MM.1S (cell line): ENCODE measurements around the gene MARK3.

Experiments
- DNase-seq: peaks from one replicate; pipeline ENCODE4 v3.0.0-alpha.2; 2015
- H2AFZ ChIP-seq: fragments of 300-600 bp; sonication (generic); 2 replicates; pipeline ENCODE4 v1.6.0; 2016; ENCODE audit warnings: antibody characterized with exemption, low read length
- H3F3A ChIP-seq: fragments of 300-600 bp; sonication (generic); 2 replicates; pipeline ENCODE4 v1.6.1; 2016; ENCODE audit warnings: mild to moderate bottlenecking, antibody characterized with exemption, low read length, moderate library complexity, mixed read lengths; ENCODE audit not compliant: insufficient read depth
- H3K27ac ChIP-seq: fragments of 300-600 bp; sonication (generic); 2 replicates; pipeline ENCODE4 v1.5.1; 2016; ENCODE audit warnings: mild to moderate bottlenecking, low read length
- H3K27me3 ChIP-seq: fragments of 300-600 bp; sonication (generic); replicated peaks from 2 replicates; pipeline ENCODE4 v1.6.0; 2016; ENCODE audit warnings: low read length; ENCODE audit not compliant: insufficient read depth
- H3K36me3 ChIP-seq: fragments of 300-600 bp; sonication (generic); replicated peaks from 2 replicates; pipeline ENCODE4 v1.6.1; 2016; ENCODE audit warnings: mild to moderate bottlenecking, low read length, mixed read lengths; ENCODE audit not compliant: insufficient read depth
- H3K4me1 ChIP-seq: fragments of 300-600 bp; sonication (generic); 2 replicates; pipeline ENCODE4 v1.6.1; 2016; ENCODE audit warnings: low read length, mixed read lengths
- H3K4me2 ChIP-seq: fragments of 300-600 bp; sonication (generic); 2 replicates; pipeline ENCODE4 v1.6.0; 2016; ENCODE audit warnings: low read depth, low read length
- H3K4me3 ChIP-seq: fragments of 300-600 bp; sonication (generic); 2 replicates; pipeline ENCODE4 v1.5.1; 2016; ENCODE audit warnings: low read length, mixed read lengths
- H3K79me2 ChIP-seq: fragments of 300-600 bp; sonication (generic); 2 replicates; pipeline ENCODE4 v1.6.1; 2016; ENCODE audit warnings: mixed run types, low read length, mixed read lengths
- H3K9ac ChIP-seq: fragments of 300-600 bp; sonication (generic); 2 replicates; pipeline ENCODE4 v1.6.1; 2016; ENCODE audit warnings: low read length, mixed read lengths
- H3K9me2 ChIP-seq: fragments of 300-600 bp; sonication (generic); replicated peaks from 2 replicates; pipeline ENCODE4 v1.6.1; 2016; ENCODE audit warnings: mild to moderate bottlenecking, low read length, mixed read lengths; ENCODE audit not compliant: insufficient read depth
- H3K9me3 ChIP-seq: fragments of 300-600 bp; sonication (generic); replicated peaks from 2 replicates; pipeline ENCODE4 v1.6.1; 2016; ENCODE audit warnings: mild to moderate bottlenecking, low read length, mixed read lengths; ENCODE audit not compliant: insufficient read depth
- H4K20me1 ChIP-seq: fragments of 300-600 bp; sonication (generic); 2 replicates; pipeline ENCODE4 v1.6.1; 2016; ENCODE audit warnings: mild to moderate bottlenecking, low read length, moderate library complexity, mixed read lengths; ENCODE audit not compliant: insufficient read depth
- EZH2 ChIP-seq: fragments of 300-600 bp; sonication (generic); optimal IDR thresholded peaks from 2 replicates; pipeline ENCODE3; 2017; ENCODE audit warnings: low read depth, mild to moderate bottlenecking, antibody characterized with exemption, low read length, mixed read lengths
- EZH2phosphoT487 ChIP-seq: fragments of 300-600 bp; sonication (generic); IDR thresholded peaks from 2 replicates; pipeline ENCODE4 v1.6.1; 2018; ENCODE audit warnings: antibody characterized with exemption, low read length
- TF ChIP-seq, protein P1 (sequence below): fragments of 300-600 bp; sonication (generic); IDR thresholded peaks from 2 replicates; pipeline ENCODE4 v1.5.1; 2016; ENCODE audit warnings: antibody characterized with exemption, low read length, mixed read lengths

The MARK3 gene

GRCh38 chr14:103517174-103517566, 132.0 kb downstream of the MARK3 start:
- Histone ChIP-seq H3K9ac (no peak overlapping the region), H3K36me3 (no peaks in the 10 kb centered on the region), H3K79me2 (no peaks in the 10 kb centered on the region), H3K27me3 (no peaks in the 10 kb centered on the region; the same call in 1 of the 2 replicates), H2AFZ (no peak overlapping the region), H3K4me3 (no peak overlapping the region), H3F3A (no peaks in the 10 kb centered on the region), H3K9me3 (no peaks in the 10 kb centered on the region), H3K4me1 (no peaks in the 10 kb centered on the region), H3K4me2 (no peak overlapping the region), H3K9me2 (no peaks in the 10 kb centered on the region), H4K20me1 (no peaks in the 10 kb centered on the region), H3K27ac (no peak overlapping the region)
- DNase-seq: no peak
- TF ChIP-seq EZH2phosphoT487 (no peak), EZH2 (no peak)
- TF ChIP-seq, protein P1, sequence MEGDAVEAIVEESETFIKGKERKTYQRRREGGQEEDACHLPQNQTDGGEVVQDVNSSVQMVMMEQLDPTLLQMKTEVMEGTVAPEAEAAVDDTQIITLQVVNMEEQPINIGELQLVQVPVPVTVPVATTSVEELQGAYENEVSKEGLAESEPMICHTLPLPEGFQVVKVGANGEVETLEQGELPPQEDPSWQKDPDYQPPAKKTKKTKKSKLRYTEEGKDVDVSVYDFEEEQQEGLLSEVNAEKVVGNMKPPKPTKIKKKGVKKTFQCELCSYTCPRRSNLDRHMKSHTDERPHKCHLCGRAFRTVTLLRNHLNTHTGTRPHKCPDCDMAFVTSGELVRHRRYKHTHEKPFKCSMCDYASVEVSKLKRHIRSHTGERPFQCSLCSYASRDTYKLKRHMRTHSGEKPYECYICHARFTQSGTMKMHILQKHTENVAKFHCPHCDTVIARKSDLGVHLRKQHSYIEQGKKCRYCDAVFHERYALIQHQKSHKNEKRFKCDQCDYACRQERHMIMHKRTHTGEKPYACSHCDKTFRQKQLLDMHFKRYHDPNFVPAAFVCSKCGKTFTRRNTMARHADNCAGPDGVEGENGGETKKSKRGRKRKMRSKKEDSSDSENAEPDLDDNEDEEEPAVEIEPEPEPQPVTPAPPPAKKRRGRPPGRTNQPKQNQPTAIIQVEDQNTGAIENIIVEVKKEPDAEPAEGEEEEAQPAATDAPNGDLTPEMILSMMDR: no peak

- Histone ChIP-seq H3K9ac (no peak overlapping the region), H3K27me3 (no peaks in the 10 kb centered on the region; the same call in 1 of the 2 replicates), H3K4me3 (no peak overlapping the region), H3F3A (no peaks in the 10 kb centered on the region), H4K20me1 (no peaks in the 10 kb centered on the region), H3K9me3 (no peaks in the 10 kb centered on the region), H2AFZ (no peak overlapping the region), H3K36me3 (no peaks in the 10 kb centered on the region), H3K79me2 (no peaks in the 10 kb centered on the region), H3K4me2 (no peak overlapping the region), H3K9me2 (no peaks in the 10 kb centered on the region), H3K27ac (no peak overlapping the region), H3K4me1 (no peaks in the 10 kb centered on the region)
- DNase-seq: no peak
- TF ChIP-seq, protein P1: no peak
- TF ChIP-seq EZH2: no peak
- no peak for TF ChIP-seq EZH2phosphoT487
Observed at GRCh38 chr14:103517721-103518421, 132.7 kb downstream of the MARK3 start.

GRCh38 chr14:103518422-103519042, 133.3 kb downstream of the MARK3 start:
- H4K20me1 ChIP-seq: no peaks in the 10 kb centered on the region
- H3K4me2 ChIP-seq: no peak overlapping the region
- no peak overlapping the region for H3K27ac ChIP-seq
- no peak overlapping the region for H3K9ac ChIP-seq
- no peaks in the 10 kb centered on the region for H3K36me3 ChIP-seq
- TF ChIP-seq EZH2phosphoT487: no peak
- TF ChIP-seq EZH2: no peak
- TF ChIP-seq, protein P1: peak; percentile 63
- DNase-seq: no peak
- H2AFZ ChIP-seq: no peak overlapping the region
- H3K4me3 ChIP-seq: no peak overlapping the region
- H3K27me3 ChIP-seq: no peaks in the 10 kb centered on the region; the same call in 1 of the 2 replicates
- no peaks in the 10 kb centered on the region for H3K4me1 ChIP-seq
- H3K9me2 ChIP-seq: no peaks in the 10 kb centered on the region
- no peaks in the 10 kb centered on the region for H3K79me2 ChIP-seq
- H3K9me3 ChIP-seq: no peaks in the 10 kb centered on the region
- no peaks in the 10 kb centered on the region for H3F3A ChIP-seq
